PC-9 (cell line): Measurements from ENCODE around the gene KLHL18.

Experiments
- CTCF ChIP-seq: fragments of 200-600 bp; sonication (generic); conservative IDR thresholded peaks from 2 replicates; pipeline ENCODE4 v1.6.1; 2017; ENCODE audit warnings: mixed run types, antibody characterized with exemption, mild to moderate bottlenecking, moderate library complexity
- EZH2 ChIP-seq: fragments of 200-600 bp; sonication (generic); IDR thresholded peaks from 2 replicates; pipeline ENCODE4 v1.8.0; 2017; ENCODE audit warnings: antibody characterized with exemption, low read depth

DNA sequence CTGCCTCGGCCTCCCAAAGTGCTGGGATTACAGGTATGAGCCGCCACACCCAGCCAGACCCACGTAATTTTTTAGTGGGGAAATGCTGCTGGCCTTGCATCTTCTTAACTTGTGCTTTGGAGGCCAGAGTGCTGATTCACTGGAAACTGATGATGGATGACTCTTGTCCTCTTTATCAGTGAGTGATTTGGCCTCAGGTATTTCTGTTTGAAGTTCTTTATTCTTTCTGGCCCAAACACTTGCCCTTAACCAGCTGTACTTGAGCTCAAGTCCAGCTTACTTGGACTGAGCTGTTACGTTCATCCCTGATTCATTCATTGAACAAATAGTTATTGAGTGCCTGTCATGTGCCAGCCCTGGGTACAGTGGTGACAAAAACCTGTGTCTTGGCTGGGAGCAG is 102.3 kb downstream of the KLHL18 start:
- TF ChIP-seq CTCF (no peak), EZH2 (no peak)
